Panc1 (cell line): ENCODE measurements around the gene GUCY2C. TPM values are rescaled to one million over a fixed set of nuclear protein-coding genes. Genes with fewer than 3 reads are reported as not detected.

Experiments
- ATAC-seq: fragments of 200-7000 bp; cut with Tn5 transposase; 2 replicates; pipeline ENCODE4 v1.9.1; 2020; ENCODE audit warnings: mild to moderate bottlenecking, moderate library complexity
- BruUV-seq: library from RNA; stranded (reverse); fragments of 400-500 nt; replicated peaks from 2 replicates; lab custom pipeline; 2021; lab: Mats Ljungman, UMichigan
- CTCF ChIA-PET: fragments of 300-600 bp; sonication (Branson Sonifier 250); formaldehyde crosslinking; loops from one replicate; lab custom pipeline; 2022; ENCODE audit warnings: antibody characterized with exemption; lab: Charles Lee
- POLR2A ChIA-PET: fragments of 300-600 bp; sonication (Branson Sonifier 250); formaldehyde crosslinking; loops from one replicate; lab custom pipeline; 2022; ENCODE audit warnings: antibody characterized with exemption; lab: Charles Lee
- DNase-seq: peaks from one replicate; pipeline ENCODE4 v3.0.0-alpha.2; 2010; ENCODE audit warnings: low read depth, low spot score
- H3K27ac ChIP-seq: 2 replicates; pipeline ENCODE4 v1.5.1; 2011; ENCODE audit warnings: mild to moderate bottlenecking, low read length, inconsistent platforms
- H3K27me3 ChIP-seq: fragments of 200-500 bp; sonication (Bioruptor generic); 2 replicates; pipeline ENCODE4 v1.6.0; 2014; ENCODE audit warnings: low read length, inconsistent platforms; ENCODE audit not compliant: control insufficient read depth, insufficient read depth
- H3K36me3 ChIP-seq: fragments of 200-500 bp; sonication (Bioruptor generic); 2 replicates; pipeline ENCODE4 v1.5.1; 2014; ENCODE audit warnings: inconsistent platforms, mild to moderate bottlenecking, low read length, moderate library complexity; ENCODE audit not compliant: control insufficient read depth, insufficient read depth
- H3K4me1 ChIP-seq: 2 replicates; pipeline ENCODE4 v1.5.1; 2011; ENCODE audit warnings: inconsistent platforms, mild to moderate bottlenecking, low read length, moderate library complexity; ENCODE audit not compliant: control insufficient read depth, insufficient read depth
- H3K4me3 ChIP-seq, 2 experiments: 2 replicates each; pipeline ENCODE4 v1.5.1; 2011 to 2012; ENCODE audit warnings: low read depth in 2 of 2, low read length in 2 of 2, mild to moderate bottlenecking in 2 of 2, inconsistent platforms in 1 of 2, moderate library complexity in 1 of 2
- H3K9me3 ChIP-seq: fragments of 200-500 bp; sonication (Bioruptor generic); 2 replicates; pipeline ENCODE4 v1.5.1; 2014; ENCODE audit warnings: low read depth, mild to moderate bottlenecking, inconsistent platforms, low read length, moderate library complexity; ENCODE audit not compliant: control insufficient read depth, insufficient read depth
- CTCF ChIP-seq: fragments of 450-650 bp; IDR thresholded peaks from 2 replicates; pipeline ENCODE4 v1.5.1; 2017; ENCODE audit warnings: mild to moderate bottlenecking
- SIN3A ChIP-seq: IDR thresholded peaks from 2 replicates; pipeline ENCODE4 v1.6.1; 2012; ENCODE audit warnings: low read depth, mild to moderate bottlenecking, low read length, moderate library complexity, borderline replicate concordance; ENCODE audit not compliant: insufficient read depth
- in situ Hi-C: cut with HindIII; loops from 2 replicates; pipeline ENCODE4 v1.10.0; 2016; ENCODE audit warnings: low sequenced_read_pairs, low pct_unique_long_range_greater_than_20kb
- intact Hi-C: fragments of 100-400 bp; cut with micrococcal nuclease; formaldehyde crosslinking; loops from one replicate; pipeline ENCODE4 v1.10.0; 2022; ENCODE audit not compliant: unreplicated experiment
- total RNA-seq: library from RNA; stranded (reverse); gene quantifications from one replicate; pipeline ENCODE4 v1.2.1, GENCODE V29; 2021; ENCODE audit not compliant: unreplicated experiment

Gene GUCY2C
- total RNA-seq, 1 experiment from 2014 or later = 0.13 TPM

GRCh38 chr12:14723763-14724162, 27.4 kb upstream of the GUCY2C start:
- ChIA-PET CTCF (interaction anchor here (0.9 kb wide), 1 partner anchor 46 kb away, joined by 3 read pairs; no protein-coding TSS in a partner anchor), POLR2A (no interaction called here)
- Histone ChIP-seq H3K4me3 (no peak overlapping the region), H3K36me3 (no peaks in the 10 kb centered on the region), H3K27me3 (no peaks in the 10 kb centered on the region), H3K4me1 (no peaks in the 10 kb centered on the region), H3K27ac (no peak overlapping the region), H3K9me3 (no peaks in the 10 kb centered on the region)
- peak; percentile 77 for ATAC-seq
- no TSS peak for BruUV-seq
- intact Hi-C loops = loop anchor here (10.0 kb wide), 1 partner anchor 271 kb away; no protein-coding TSS in a partner anchor
- in situ Hi-C loops = no loop called here
- DNase-seq = no peak
- TF ChIP-seq SIN3A (no peak), CTCF (peak; percentile 68)

GRCh38 chr12:14716848-14717444, 20.5 kb upstream of the GUCY2C start:
- H3K27ac ChIP-seq = no peak overlapping the region
- ATAC-seq = peak; percentile 78; the same call in 1 of the 2 replicates
- POLR2A ChIA-PET = no interaction called here
- TF ChIP-seq CTCF (peak; percentile 58), SIN3A (no peak)
- H3K9me3 ChIP-seq = no peaks in the 10 kb centered on the region
- in situ Hi-C loops = no loop called here
- H3K27me3 ChIP-seq = no peaks in the 10 kb centered on the region
- DNase-seq = no peak
- H3K4me3 ChIP-seq = no peak overlapping the region
- CTCF ChIA-PET = no interaction called here
- no TSS peak for BruUV-seq
- intact Hi-C loops = loop anchor here (2.0 kb wide), 1 partner anchor 86 kb away; no protein-coding TSS in a partner anchor
- H3K4me1 ChIP-seq = no peaks in the 10 kb centered on the region
- no peaks in the 10 kb centered on the region for H3K36me3 ChIP-seq

- CTCF ChIA-PET = no interaction called here
- in situ Hi-C loops = no loop called here
- Histone ChIP-seq H3K4me1 (no peaks in the 10 kb centered on the region), H3K36me3 (no peaks in the 10 kb centered on the region), H3K4me3 (no peak overlapping the region), H3K27me3 (no peaks in the 10 kb centered on the region), H3K9me3 (no peaks in the 10 kb centered on the region), H3K27ac (no peak overlapping the region)
- BruUV-seq = no TSS peak
- no peak for DNase-seq
- intact Hi-C loops = no loop called here
- POLR2A ChIA-PET = no interaction called here
- ATAC-seq = no peak
- no peak for TF ChIP-seq CTCF
Observed at GRCh38 chr12:14714437-14714836, 18.0 kb upstream of the GUCY2C start.
